Central memory CD8-positive, alpha-beta T cell (primary cell): ENCODE measurements around the gene CYP21A2.
"Not testable (repeated sequence)": the region's sequence is repeated elsewhere in the genome, so short reads cannot be mapped to it uniquely, and the experiment has no call there.

Experiments
- ATAC-seq: fragments of 150-1000 bp; cut with Tn5 transposase; replicated peaks from 2 replicates; pipeline ENCODE4 v1.10.0; 2022; ENCODE audit warnings: mild to moderate bottlenecking, moderate FRiP score, moderate number of reproducible peaks; ENCODE audit not compliant: poor library complexity, severe bottlenecking; ENCODE audit errors: extremely low read depth
- DNase-seq, 2 donors: peaks; one replicate each; pipeline ENCODE4 v3.0.0; 2021; ENCODE audit warnings: low spot score in 2 of 2
- H3K27ac Mint-ChIP-seq: one replicate; pipeline ENCODE4 v1.8.0; 2022; ENCODE audit warnings: low read depth, mild to moderate bottlenecking, moderate library complexity, mixed read lengths
- H3K27me3 Mint-ChIP-seq: one replicate; pipeline ENCODE4 v1.8.0; 2022; ENCODE audit warnings: mixed read lengths
- H3K36me3 Mint-ChIP-seq: one replicate; pipeline ENCODE4 v1.8.0; 2022; ENCODE audit warnings: mild to moderate bottlenecking, moderate library complexity, mixed read lengths; ENCODE audit not compliant: insufficient read depth
- H3K4me1 Mint-ChIP-seq: one replicate; pipeline ENCODE4 v1.8.0; 2022; ENCODE audit warnings: mixed read lengths
- H3K4me3 Mint-ChIP-seq: one replicate; pipeline ENCODE4 v1.8.0; 2022; ENCODE audit warnings: mild to moderate bottlenecking, moderate library complexity, mixed read lengths
- H3K9me3 Mint-ChIP-seq: one replicate; pipeline ENCODE4 v1.8.0; 2022; ENCODE audit warnings: mixed read lengths

Gene CYP21A2

GRCh38 chr6:32008616-32009015 is 29.6 kb upstream of the CYP21A2 start:
- not testable (repeated sequence) for DNase-seq, H3K4me1 Mint-ChIP-seq, H3K36me3 Mint-ChIP-seq, H3K27me3 Mint-ChIP-seq, ATAC-seq, H3K9me3 Mint-ChIP-seq, H3K27ac Mint-ChIP-seq, H3K4me3 Mint-ChIP-seq

DNA sequence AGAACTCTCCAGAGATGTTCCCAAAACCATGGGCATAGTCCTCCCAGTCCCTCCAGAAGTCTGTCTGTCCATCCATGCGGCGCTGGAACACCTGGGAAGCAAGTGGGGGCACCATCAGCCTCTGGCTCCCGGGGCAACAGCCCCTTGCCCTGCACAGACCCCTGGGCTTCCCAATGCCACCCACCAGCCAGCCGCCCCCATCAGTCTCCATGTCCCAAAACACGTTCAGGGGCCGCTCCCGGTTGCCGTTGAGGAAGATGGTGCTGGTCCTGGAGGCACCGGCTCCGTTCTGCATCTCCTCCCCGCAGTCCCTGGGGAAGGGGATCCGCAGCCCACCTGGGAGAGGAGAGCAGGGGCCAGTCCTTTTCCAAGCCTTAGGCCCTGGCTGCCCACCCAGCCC is 28.7 kb upstream of the CYP21A2 start:
- H3K4me3 Mint-ChIP-seq, H3K27ac Mint-ChIP-seq, H3K36me3 Mint-ChIP-seq, H3K9me3 Mint-ChIP-seq, DNase-seq, H3K27me3 Mint-ChIP-seq, H3K4me1 Mint-ChIP-seq, ATAC-seq: not testable (repeated sequence)

DNA sequence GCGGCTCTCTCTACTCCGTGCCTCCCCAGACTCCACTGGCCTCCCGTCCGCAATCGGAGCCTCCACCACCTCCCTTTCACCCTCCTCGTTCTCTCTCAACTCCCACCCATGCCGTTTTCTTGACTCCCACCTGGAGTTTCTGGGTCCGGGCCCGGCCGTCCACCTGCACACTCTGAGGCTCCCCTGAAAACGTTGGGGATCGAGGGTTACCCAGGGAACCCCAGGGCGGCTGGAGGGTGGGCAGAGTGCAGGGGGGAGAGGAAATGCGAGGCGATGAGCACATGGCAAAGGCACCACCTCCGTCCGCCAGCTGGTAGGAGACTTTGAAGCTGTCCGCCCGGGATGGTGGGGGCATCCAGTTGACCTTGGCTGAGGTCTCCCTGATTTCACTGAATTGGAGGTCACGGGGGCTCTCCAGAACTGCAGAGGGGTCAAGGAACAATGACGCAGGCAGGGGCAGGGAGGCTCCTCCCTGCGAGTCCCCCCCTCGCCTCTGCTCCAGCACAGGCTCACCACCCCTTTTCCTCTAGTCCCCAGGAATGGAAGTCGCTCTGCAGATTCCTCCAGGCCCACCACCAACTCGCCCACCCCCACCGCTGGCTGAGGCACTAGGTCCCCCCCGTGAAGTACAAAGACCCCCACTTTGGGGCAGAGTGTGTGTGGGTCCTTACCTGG is 27.2 kb upstream of the CYP21A2 start:
- not testable (repeated sequence) for H3K4me1 Mint-ChIP-seq, H3K36me3 Mint-ChIP-seq, H3K27ac Mint-ChIP-seq, H3K9me3 Mint-ChIP-seq, H3K4me3 Mint-ChIP-seq, ATAC-seq, H3K27me3 Mint-ChIP-seq, DNase-seq

- not testable (repeated sequence) for H3K27ac Mint-ChIP-seq, DNase-seq, H3K4me1 Mint-ChIP-seq, H3K27me3 Mint-ChIP-seq, H3K36me3 Mint-ChIP-seq, ATAC-seq, H3K4me3 Mint-ChIP-seq, H3K9me3 Mint-ChIP-seq
Measured at GRCh38 chr6:32012941-32013617, 25.1 kb upstream of the CYP21A2 start.

DNA sequence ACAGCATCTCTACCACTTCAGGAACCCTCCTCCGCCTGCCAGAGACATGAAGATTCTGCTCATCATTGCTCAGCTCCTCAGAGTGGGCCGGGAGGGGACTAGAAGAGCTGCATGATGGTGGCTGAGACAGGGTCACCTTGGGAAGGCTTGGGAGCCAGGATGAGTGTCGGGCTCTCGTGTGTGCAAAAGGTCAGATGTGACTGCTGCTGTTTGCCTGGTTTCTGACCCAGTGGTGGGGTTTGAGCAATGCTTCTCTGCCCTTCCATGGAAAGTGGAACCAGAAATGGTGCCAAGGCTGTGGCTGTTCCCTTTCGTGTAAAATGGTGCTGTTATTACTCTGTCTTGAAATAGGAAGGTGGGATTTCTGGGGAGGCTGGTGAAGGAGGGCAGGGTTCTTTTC is 24.5 kb upstream of the CYP21A2 start:
- not testable (repeated sequence) for ATAC-seq, DNase-seq, H3K27me3 Mint-ChIP-seq, H3K9me3 Mint-ChIP-seq, H3K4me1 Mint-ChIP-seq, H3K36me3 Mint-ChIP-seq, H3K4me3 Mint-ChIP-seq, H3K27ac Mint-ChIP-seq

DNA sequence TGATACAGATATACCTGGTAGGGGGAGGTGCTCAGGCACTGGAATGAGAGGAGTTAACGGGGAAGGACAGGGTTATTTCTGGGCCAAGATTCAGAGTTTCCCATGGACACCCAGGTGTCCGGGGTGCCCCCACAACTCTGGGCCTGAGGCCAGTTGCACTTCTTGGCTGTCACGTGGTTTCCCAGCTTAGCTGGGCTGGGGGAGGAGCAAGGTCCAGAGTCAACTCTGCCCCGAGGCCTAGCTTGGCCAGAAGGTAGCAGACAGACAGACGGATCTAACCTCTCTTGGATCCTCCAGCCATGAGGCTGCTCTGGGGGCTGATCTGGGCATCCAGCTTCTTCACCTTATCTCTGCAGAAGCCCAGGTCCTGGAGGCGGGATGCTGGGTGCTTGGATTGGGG is 23.7 kb upstream of the CYP21A2 start, which contains the start of gene C4B:
Gene C4B (plus strand): TSS at position 249 of the 400 bp plus-strand sequence. CDS start 51 bp downstream, at position 300.
- not testable (repeated sequence) for ATAC-seq

DNA sequence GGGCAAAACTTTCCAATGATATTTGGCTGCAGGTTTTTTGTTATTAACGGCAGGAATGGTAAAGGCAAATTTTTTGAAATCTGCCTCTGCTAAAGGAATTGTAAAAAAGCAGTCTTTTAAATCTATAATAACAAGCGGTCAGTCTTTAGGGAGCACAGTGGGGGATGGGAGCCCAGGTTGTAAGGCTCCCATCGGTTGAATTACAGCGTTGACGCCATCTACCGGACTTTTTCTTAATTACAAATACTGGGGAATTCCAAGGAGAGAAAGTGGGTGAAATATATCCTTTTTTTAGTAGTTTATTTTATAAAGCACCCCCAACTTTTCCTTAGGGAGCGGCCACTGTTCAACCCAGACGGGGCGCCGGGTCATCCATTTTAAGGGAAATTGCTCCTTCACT is 16.1 kb upstream of the CYP21A2 start:
- not testable (repeated sequence) for H3K27ac Mint-ChIP-seq, H3K36me3 Mint-ChIP-seq, H3K9me3 Mint-ChIP-seq, H3K4me1 Mint-ChIP-seq, H3K27me3 Mint-ChIP-seq, DNase-seq, ATAC-seq, H3K4me3 Mint-ChIP-seq

More for the DNA sequence above, 23.7 kb upstream of the CYP21A2 start, which contains the start of gene C4B:
- not testable (repeated sequence) for DNase-seq, H3K9me3 Mint-ChIP-seq, H3K27ac Mint-ChIP-seq, H3K27me3 Mint-ChIP-seq, H3K4me3 Mint-ChIP-seq, H3K4me1 Mint-ChIP-seq, H3K36me3 Mint-ChIP-seq

DNA sequence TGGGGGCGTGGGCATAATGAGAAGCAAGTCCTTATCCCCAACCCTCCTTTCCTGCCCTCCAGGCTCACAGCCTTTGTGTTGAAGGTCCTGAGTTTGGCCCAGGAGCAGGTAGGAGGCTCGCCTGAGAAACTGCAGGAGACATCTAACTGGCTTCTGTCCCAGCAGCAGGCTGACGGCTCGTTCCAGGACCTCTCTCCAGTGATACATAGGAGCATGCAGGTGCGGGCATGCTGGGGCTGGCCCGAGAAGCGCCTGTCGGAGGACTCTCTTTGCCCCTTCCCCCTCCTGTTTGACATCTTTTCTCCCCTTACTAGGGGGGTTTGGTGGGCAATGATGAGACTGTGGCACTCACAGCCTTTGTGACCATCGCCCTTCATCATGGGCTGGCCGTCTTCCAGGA is 9.6 kb upstream of the CYP21A2 start:
- DNase-seq, H3K27me3 Mint-ChIP-seq, H3K36me3 Mint-ChIP-seq, H3K27ac Mint-ChIP-seq, H3K4me1 Mint-ChIP-seq, H3K9me3 Mint-ChIP-seq, H3K4me3 Mint-ChIP-seq, ATAC-seq: not testable (repeated sequence)

GRCh38 chr6:32029553-32029952 is 8.7 kb upstream of the CYP21A2 start:
- not testable (repeated sequence) for ATAC-seq, H3K9me3 Mint-ChIP-seq, DNase-seq, H3K27ac Mint-ChIP-seq, H3K27me3 Mint-ChIP-seq, H3K4me3 Mint-ChIP-seq, H3K4me1 Mint-ChIP-seq, H3K36me3 Mint-ChIP-seq

DNA sequence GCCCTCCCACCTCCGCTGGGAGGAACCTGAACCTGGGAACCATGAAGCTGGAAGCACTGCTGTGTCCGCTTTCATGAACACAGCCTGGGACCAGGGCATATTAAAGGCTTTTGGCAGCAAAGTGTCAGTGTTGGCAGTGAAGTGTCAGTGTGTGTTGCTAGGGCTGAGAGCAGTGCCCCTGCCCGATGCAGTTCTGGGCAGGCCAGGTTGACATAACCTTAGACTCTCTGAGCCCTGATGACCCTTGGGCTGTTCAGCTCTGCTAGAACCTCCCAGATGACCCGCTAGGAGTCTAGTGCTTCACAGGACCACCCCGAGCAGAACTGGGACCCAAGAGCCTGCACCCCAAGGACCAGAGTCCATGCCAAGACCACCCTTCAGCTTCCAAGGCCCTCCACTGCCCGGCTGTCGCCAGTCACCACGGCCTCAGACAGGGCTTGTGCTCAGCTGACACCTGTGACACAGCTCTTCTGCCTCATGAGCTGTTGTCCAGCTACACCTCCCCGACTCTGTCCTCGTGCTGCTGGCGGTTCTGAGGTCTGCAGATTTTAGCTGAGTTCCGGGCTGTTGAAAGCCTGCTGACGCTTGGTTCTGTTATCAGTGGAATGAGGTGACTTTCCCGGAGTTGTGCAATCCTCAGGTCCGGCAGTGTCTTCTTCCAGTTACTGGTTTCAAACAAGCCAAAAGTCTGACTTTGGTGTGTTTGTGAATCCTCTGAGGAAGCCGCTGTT is 2.8 kb upstream of the CYP21A2 start:
- H3K36me3 Mint-ChIP-seq, H3K9me3 Mint-ChIP-seq, H3K4me1 Mint-ChIP-seq, ATAC-seq, H3K4me3 Mint-ChIP-seq, H3K27ac Mint-ChIP-seq, H3K27me3 Mint-ChIP-seq, DNase-seq: not testable (repeated sequence)

DNA sequence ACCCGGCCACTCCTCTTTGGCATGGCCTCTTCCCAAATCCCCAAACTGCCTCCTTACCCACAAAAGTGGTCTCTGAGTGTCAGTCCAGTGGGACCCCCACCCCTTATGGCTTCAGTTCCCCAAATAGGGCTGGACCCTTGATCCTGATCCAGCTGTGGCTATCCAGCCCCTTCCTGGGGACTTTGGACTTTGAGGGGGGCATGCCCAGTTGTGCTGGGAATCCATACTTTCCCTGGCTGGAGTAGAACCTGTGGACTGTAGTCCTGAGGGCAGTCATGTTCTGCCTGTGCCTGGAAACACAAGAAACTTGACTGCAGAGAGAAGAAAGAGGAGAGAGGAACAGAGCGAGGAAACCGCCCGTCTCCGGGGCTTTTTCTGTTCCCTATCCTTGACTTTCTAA is 1.1 kb upstream of the CYP21A2 start:
- H3K4me1 Mint-ChIP-seq, H3K4me3 Mint-ChIP-seq, ATAC-seq, DNase-seq, H3K27me3 Mint-ChIP-seq, H3K36me3 Mint-ChIP-seq, H3K9me3 Mint-ChIP-seq: not testable (repeated sequence)
- H3K27ac Mint-ChIP-seq, result peak overlapping the region; percentile 74

DNA sequence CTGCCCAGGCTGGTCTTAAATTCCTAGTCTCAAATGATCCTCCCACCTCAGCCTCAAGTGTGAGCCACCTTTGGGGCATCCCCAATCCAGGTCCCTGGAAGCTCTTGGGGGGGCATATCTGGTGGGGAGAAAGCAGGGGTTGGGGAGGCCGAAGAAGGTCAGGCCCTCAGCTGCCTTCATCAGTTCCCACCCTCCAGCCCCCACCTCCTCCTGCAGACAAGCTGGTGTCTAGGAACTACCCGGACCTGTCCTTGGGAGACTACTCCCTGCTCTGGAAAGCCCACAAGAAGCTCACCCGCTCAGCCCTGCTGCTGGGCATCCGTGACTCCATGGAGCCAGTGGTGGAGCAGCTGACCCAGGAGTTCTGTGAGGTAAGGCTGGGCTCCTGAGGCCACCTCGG is 663 bp downstream of the CYP21A2 start:
- ATAC-seq, H3K27ac Mint-ChIP-seq, DNase-seq, H3K4me3 Mint-ChIP-seq, H3K9me3 Mint-ChIP-seq, H3K36me3 Mint-ChIP-seq, H3K27me3 Mint-ChIP-seq, H3K4me1 Mint-ChIP-seq: not testable (repeated sequence)
